Retinal pigment epithelial cell (primary cell): ENCODE results near the gene SLX4IP.

Experiments
- DNase-seq: peaks from one replicate; pipeline ENCODE4 v3.0.0-alpha.2; 2010; ENCODE audit warnings: low read depth
- H3K4me3 ChIP-seq: 2 replicates; pipeline ENCODE4 v1.5.1; 2011; ENCODE audit warnings: mild to moderate bottlenecking, low read length, control low read depth, moderate library complexity
- CTCF ChIP-seq: conservative IDR thresholded peaks from 2 replicates; pipeline ENCODE4 v1.5.1; 2011; ENCODE audit warnings: low read depth, low read length, control low read depth, inconsistent platforms

The SLX4IP gene

GRCh38 chr20:10602221-10602871 is 167.2 kb downstream of the SLX4IP start:
- no peak for TF ChIP-seq CTCF
- no peak for DNase-seq
- no peak overlapping the region for H3K4me3 ChIP-seq

GRCh38 chr20:10603378-10603777 is 168.3 kb downstream of the SLX4IP start:
- no peak for TF ChIP-seq CTCF
- no peak overlapping the region for H3K4me3 ChIP-seq
- DNase-seq, result no peak

- TF ChIP-seq CTCF, result no peak
- H3K4me3 ChIP-seq, result no peak overlapping the region
- DNase-seq, result peak; percentile 73
These were observed 169.1 kb downstream of the SLX4IP start for GRCh38 chr20:10603971-10604864.

GRCh38 chr20:10604865-10605440 is 169.8 kb downstream of the SLX4IP start:
- no peak for DNase-seq
- H3K4me3 ChIP-seq, result no peak overlapping the region
- TF ChIP-seq CTCF, result no peak

GRCh38 chr20:10605547-10606195 is 170.6 kb downstream of the SLX4IP start:
- DNase-seq, result no peak
- no peak overlapping the region for H3K4me3 ChIP-seq
- no peak for TF ChIP-seq CTCF

GRCh38 chr20:10609276-10609675 is 174.2 kb downstream of the SLX4IP start:
- no peak for TF ChIP-seq CTCF
- no peak overlapping the region for H3K4me3 ChIP-seq

More at GRCh38 chr20:10609276-10609675, 174.2 kb downstream of the SLX4IP start:
- no peak for DNase-seq
